Measurements from ENCODE around the gene SFMBT1.

GRCh38 chr3:52874864-52875587, 170.8 kb downstream of the SFMBT1 start:
- no peak for TF ChIP-seq GATA2 (IDR thresholded peaks at IDR 0.05; ENCODE audit: low read depth, low read length)
- TF ChIP-seq GATA3 (IDR thresholded peaks at IDR 0.05; ENCODE audit: low read depth, low read length), result no peak
